Cerebellar cortex (tissue), 1 donor: ENCODE measurements around the gene HMOX2.

Experiments used
- DNase-seq: peaks from one replicate; pipeline ENCODE4 v3.0.0-alpha.2; 2015; ENCODE audit warnings: low spot score

HMOX2 gene

GRCh38 chr16:4475880-4476788 lies at the start of gene HMOX2:
Gene HMOX2, plus strand, starts transcription at chr16:4476398. Its CDS starts 29,127 bp downstream, at chr16:4505525.
- DNase-seq: peak; percentile 94

- DNase-seq: no peak
Measured at GRCh38 chr16:4426722-4427372, 49.4 kb upstream of the HMOX2 start.

GRCh38 chr16:4428500-4428899 lies 47.7 kb upstream of the HMOX2 start:
- DNase-seq: no peak

GRCh38 chr16:4431023-4431422 lies 45.2 kb upstream of the HMOX2 start:
- DNase-seq: no peak

GRCh38 chr16:4433228-4433627 lies 43.0 kb upstream of the HMOX2 start:
- no peak for DNase-seq

- DNase-seq: no peak
Measured at GRCh38 chr16:4433914-4434787, 42.0 kb upstream of the HMOX2 start.

GRCh38 chr16:4435337-4436067 lies 40.7 kb upstream of the HMOX2 start:
- no peak for DNase-seq

- DNase-seq: no peak
Measured at GRCh38 chr16:4437366-4437765, 38.8 kb upstream of the HMOX2 start.

GRCh38 chr16:4442371-4442770 lies 33.8 kb upstream of the HMOX2 start:
- no peak for DNase-seq

GRCh38 chr16:4443271-4443670 lies 32.9 kb upstream of the HMOX2 start:
- no peak for DNase-seq

- no peak for DNase-seq
Measured at GRCh38 chr16:4443986-4444385, 32.2 kb upstream of the HMOX2 start.

GRCh38 chr16:4450430-4450829 lies 25.8 kb upstream of the HMOX2 start:
- no peak for DNase-seq

GRCh38 chr16:4450931-4451519 lies 25.2 kb upstream of the HMOX2 start:
- DNase-seq: no peak

GRCh38 chr16:4452674-4453073 lies 23.5 kb upstream of the HMOX2 start:
- no peak for DNase-seq

- no peak for DNase-seq
Measured at GRCh38 chr16:4454623-4455022, 21.6 kb upstream of the HMOX2 start.

GRCh38 chr16:4455081-4455480 lies 21.1 kb upstream of the HMOX2 start:
- no peak for DNase-seq

- no peak for DNase-seq
Measured at GRCh38 chr16:4455951-4456350, 20.2 kb upstream of the HMOX2 start.

- DNase-seq: no peak
Measured at GRCh38 chr16:4460936-4461249, 15.3 kb upstream of the HMOX2 start.

- peak; percentile 43 for DNase-seq
Measured at GRCh38 chr16:4461250-4462085, 14.7 kb upstream of the HMOX2 start.

- no peak for DNase-seq
Measured at GRCh38 chr16:4463522-4464163, 12.6 kb upstream of the HMOX2 start.
